SIG-M5 treated with dmso at 0.1 percent for 504 hours (cell line): ENCODE results near the gene MT1A.
"Not testable (repeated sequence)": the region's sequence is repeated elsewhere in the genome, so short reads cannot be mapped to it uniquely, and the experiment has no call there.

Source experiments
- DNase-seq: peaks from one replicate; lab custom pipeline; 2025; ENCODE audit not compliant: unreplicated experiment; lab: John Stamatoyannopoulos, UW

The MT1A gene

GRCh38 chr16:56652600-56652999, 14.1 kb downstream of the MT1A start:
- no peak for DNase-seq

DNA sequence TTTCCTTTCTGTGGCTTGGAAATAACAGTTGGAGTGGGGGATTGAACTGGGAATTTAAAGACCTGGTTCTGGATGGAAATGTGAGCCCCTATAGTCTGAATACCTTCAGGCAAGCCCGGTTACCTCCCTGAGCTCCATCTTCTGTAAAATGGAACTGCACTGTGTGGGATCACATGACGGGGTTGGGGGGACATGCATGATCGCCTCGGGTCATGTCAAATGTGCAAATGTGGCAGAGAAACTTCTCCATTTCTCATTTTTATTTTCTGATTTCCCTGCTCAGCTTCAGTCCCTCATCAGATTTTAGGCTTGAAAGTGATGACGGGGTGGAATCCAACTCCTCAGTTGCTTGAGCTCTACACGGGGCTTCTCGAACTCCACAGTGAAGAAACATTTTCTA, 14.8 kb downstream of the MT1A start:
- DNase-seq = no peak

GRCh38 chr16:56657555-56658326, 19.3 kb downstream of the MT1A start, which contains the start of gene MT1F:
Gene MT1F (plus strand): TSS chr16:56657959. CDS start chr16:56658059, 100 bp downstream.
- peak; percentile 78 for DNase-seq

- DNase-seq = no peak
Measured at GRCh38 chr16:56658327-56658875, 19.9 kb downstream of the MT1A start.

DNA sequence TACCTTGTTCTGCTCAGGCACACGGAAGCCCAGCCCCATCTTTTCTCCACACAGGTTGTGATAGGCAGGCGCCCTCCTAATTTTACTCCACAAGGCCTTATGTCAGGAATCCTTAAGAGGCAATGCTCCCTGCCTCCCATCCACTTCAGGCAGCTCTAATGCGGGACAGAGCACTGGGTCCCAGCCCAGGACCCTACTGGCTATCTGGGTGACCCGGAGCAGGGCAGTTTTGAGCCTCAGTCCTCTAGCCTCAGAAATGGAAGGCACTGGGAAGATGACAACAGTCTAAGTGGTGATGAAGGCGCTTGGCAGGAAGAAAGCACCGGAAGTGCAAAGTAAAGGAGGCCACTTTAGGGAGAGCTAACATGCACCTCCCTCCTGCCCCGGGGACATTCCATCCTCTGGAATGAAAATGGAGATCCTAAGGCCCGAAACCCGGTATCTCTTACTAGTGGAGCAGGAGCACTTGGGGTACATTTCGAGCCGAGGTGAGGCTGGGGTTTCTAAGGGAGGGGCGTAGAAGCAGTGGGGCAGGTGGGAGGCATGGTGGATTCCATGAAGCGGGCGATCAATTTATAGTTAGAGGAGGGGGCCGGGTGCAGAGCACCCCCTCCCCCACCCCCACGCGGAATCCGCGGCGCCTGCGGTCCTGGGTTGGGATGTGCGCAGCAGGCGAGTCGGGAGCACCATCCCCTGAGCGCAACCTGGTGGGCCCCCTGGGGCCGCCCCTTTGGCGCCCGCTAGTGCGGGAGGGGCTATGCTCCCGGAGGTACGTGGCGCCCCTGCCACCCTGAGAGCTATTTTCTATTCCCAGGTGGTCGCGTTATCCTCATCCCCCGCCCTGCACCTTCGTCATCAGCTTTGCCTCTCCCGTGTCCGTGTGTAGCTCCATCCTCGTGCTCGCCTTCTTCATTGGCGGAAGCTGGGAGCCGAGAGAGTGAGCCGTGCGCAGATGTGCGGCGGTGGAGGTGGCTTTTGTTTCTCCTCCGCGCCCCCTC, 24.2 kb downstream of the MT1A start:
- no peak for DNase-seq

- DNase-seq = no peak
Measured at GRCh38 chr16:56664506-56664905, 26.0 kb downstream of the MT1A start.

DNA sequence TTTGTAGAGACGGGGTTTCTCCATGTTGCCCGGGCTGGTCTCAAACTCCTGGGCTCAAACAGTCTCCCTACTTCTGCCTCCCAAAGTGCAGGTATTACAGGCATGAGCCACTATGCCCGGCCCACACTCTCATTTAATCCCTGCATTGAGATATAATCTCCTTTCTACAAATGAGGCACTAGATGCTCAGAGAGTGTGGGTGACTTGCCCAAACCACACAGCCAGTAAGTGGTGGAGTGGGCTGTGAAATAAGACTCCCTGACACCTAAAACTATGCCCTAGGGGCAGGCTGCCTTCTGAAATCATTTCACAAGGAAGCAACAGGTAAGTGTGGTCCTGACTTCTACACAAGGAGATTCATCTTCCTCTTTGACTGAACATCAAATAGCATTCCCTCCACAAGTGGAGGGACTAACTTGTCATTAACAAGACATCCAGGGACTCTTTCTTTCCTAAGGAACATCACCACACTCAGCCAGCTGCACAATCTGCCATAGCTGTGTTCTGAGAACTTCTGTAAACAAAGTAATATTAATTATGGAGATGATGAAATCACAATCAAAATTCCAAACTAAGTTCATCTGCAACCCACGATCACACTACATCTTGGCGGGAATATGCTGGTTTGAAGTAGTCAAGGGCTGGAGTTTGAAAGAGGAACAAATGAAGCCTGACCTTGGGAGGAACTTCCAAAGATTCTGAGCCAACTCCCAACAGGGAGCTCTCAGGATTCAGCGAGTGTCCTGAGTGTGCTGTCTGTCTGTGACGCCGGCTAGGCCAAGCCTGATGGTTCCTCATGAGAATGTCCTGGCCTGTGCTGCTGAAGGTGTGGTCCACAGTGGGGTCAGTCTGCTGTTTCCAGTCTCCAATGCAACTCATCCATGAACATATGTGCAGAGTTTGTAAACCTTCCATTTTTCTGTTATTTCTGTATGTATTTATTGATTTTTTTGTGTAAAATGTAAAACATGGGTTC, 27.1 kb downstream of the MT1A start:
- DNase-seq = not testable (repeated sequence)

DNA sequence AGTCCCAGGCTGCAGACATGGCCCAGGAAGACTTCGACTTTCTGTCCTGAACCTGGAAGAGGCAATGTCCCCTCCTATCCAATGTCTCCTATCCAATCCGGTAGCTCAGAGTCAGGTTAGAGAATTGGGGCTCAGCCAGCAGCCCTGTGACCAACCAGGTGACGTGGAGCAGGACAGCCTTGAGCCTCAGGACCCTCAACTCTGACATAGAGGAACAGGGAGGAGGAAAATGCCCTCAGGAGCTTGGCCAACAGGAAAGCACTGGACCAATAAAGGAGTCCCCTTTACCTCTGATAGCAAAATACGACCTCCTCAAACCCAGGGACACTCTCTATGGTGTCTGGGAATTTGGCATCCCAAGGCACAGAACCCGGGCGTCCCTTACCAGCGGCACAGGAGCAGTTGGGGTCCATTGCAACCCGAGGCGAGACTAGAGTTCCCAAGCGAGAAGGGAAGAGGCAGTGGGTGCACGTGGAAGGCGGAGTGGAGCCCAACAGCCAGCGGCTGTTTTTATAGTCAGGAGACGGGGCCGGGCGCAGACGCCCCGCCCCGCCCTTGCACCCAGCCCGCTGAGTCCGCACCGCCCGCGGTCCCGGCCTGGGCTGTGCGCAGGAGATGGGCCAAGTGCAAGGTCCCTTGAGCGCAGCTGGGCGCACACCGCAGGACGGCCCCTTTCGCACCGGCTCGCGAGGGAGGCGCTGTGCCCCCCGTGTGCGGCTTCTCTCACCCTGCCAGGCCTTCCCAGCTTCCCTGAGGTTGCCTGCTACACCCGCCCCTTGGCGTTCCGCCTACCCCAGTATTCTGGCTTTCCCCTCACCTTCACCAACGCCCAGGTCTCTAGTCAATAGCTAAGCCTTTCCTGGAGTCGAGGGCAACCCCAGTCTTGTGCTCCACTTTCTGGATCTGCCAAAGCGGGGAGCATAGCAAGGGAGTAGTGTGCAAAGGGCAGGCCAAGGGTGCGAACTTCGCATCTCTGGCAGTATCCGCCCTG, 29.4 kb downstream of the MT1A start, which contains the start of gene MT1G:
Gene MT1G (minus strand): TSS at position 485 of the 991 bp plus-strand sequence. CDS start 72 bp downstream, at position 413.
- peak; percentile 73 for DNase-seq

GRCh38 chr16:56669005-56669839, 30.8 kb downstream of the MT1A start, which contains the start of gene MT1H:
Gene MT1H (plus strand): TSS chr16:56669814. CDS start chr16:56669885, 71 bp downstream.
- DNase-seq = peak; percentile 19

DNA sequence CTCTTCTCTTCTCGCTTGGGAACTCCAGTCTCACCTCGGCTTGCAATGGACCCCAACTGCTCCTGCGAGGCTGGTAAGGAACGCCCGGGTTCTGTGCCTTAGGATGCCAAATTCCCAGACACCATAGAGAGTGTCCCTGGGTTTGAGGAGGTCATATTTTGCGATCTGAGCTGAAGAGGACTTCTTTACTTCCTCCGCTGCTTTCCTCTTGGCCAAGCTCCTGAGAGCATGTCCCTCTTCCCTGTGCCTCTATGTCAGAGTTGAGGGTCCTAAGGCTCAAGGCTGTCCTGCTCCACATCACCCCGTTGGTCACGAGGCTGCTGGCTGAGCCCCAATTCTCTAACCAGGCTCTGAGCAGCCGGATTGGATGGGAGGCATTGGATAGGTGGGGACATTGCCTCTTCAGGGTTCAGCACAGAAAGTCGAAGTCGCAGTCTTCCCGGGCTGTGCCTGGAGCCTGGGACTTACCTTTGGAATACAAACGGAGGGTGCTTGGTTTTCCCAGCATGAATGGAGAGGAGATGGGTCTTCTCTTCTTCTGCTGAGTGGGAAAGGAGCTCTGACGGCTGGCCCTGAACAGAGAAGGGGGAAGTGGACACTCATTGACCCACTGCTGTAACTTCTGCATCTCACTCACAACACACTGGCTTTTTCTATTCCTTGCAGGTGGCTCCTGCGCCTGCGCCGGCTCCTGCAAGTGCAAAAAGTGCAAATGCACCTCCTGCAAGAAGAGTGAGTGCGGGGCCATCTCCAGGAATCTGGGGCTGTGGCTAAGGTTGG, 31.6 kb downstream of the MT1A start:
- peak; percentile 21 for DNase-seq

- DNase-seq = no peak
Measured at GRCh38 chr16:56670620-56670934, 32.1 kb downstream of the MT1A start.

DNA sequence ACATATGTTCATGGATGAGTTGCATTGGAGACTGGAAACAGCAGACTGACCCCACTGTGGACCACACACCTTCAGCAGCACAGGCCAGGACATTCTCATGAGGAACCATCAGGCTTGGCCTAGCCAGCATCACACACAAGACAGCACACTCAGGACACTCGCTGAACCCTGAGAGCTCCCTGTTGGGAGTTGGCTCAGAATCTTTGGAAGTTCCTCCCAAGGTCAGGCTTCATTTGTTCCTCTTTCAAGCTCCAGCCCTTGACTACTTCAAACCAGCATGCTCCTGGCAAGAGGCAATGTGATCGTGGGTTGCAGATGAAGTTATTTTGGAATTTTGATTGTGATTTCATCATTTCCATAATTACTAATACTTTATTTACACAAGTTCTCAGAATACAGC, 33.2 kb downstream of the MT1A start:
- not testable (repeated sequence) for DNase-seq

DNA sequence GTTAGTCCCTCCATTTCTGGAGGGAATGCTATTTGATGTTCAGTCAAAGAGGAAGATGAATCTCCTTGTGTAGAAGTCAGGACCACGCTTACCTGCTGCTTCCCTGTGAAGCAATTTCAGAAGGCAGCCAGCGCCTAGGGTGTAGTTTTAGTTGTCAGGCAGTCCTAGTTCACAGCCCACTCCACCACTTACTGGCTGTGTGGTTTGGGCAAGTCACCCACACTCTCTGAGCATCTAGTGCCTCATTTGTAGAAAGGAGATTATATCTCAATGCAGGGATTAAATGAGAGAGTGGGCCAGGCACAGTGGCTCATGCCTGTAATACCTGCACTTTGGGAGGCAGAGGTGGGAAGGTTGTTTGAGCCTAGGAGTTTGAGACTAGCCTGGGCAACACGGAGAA, 33.7 kb downstream of the MT1A start:
- DNase-seq = not testable (repeated sequence)

GRCh38 chr16:56672761-56673536, 34.5 kb downstream of the MT1A start:
- DNase-seq = peak; percentile 21

- DNase-seq = peak; percentile 48
Measured at GRCh38 chr16:56673921-56674320, 35.5 kb downstream of the MT1A start.

GRCh38 chr16:56674570-56674969, 36.1 kb downstream of the MT1A start:
- not testable (repeated sequence) for DNase-seq
